ENCODE results near the gene DIAPH1.

DIAPH1 gene

DNA sequence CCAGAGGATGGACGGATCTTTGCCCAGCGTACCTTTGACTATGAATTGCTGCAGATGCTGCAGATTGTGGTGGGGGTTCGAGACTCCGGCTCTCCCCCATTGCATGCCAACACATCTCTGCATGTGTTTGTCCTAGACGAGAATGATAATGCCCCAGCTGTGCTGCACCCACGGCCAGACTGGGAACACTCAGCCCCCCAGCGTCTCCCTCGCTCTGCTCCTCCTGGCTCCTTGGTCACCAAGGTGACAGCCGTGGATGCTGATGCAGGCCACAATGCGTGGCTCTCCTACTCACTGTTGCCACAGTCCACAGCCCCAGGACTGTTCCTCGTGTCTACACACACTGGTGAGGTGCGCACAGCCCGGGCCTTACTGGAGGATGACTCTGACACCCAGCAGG lies 128.0 kb downstream of the DIAPH1 start:
- Histone ChIP-seq H3K4me2 (ENCODE audit: insufficient read depth, low read length, poor library complexity, severe bottlenecking) (no peak overlapping the region), H2AK5ac (ENCODE audit: low read depth, low read length) (no peak overlapping the region), H2BK5ac (ENCODE audit: low read length) (peak overlapping the region; percentile 6), H4K8ac (ENCODE audit: low read depth, low read length) (no peak overlapping the region), H2BK15ac (ENCODE audit: low read length) (peak overlapping the region; percentile 25), H3K18ac (ENCODE audit: low read length) (no peak overlapping the region), H2AFZ (ENCODE audit: low read length) (no peak overlapping the region), H3K9me3 (replicated peaks in 1 of 2; ENCODE audit: control insufficient read depth in 2 of 2, insufficient read depth in 1 of 2, low read depth in 1 of 2, low read length in 2 of 2) (peaks cover 16 to 45% of the 10 kb centered on the region in 2 donors), H3K27ac (replicated peaks; ENCODE audit: low read length) (no peak overlapping the region), H3K9ac (ENCODE audit: low read depth, low read length, poor library complexity) (no peak overlapping the region), H3K4me1 (ENCODE audit: control insufficient read depth in 2 of 2, insufficient read depth in 1 of 2, low read depth in 1 of 2, low read length in 2 of 2) (peaks cover 24 to 28% of the 10 kb centered on the region in 2 donors), H4K91ac (ENCODE audit: low read depth, low read length, poor library complexity) (no peak overlapping the region), H3K4me3 (ENCODE audit: low read length in 2 of 2) (peak overlapping the region in 1 of 2 donors; percentile 26), H3K27me3 (ENCODE audit: control insufficient read depth in 3 of 3, insufficient read depth in 3 of 3, low read depth in 1 of 3, low read length in 3 of 3) (peaks cover 0 to 10% (median 0%) of the 10 kb centered on the region in 3 experiments), H3K14ac (ENCODE audit: low read length) (no peak overlapping the region), H2BK12ac (ENCODE audit: low read length) (no peak overlapping the region), H2BK120ac (ENCODE audit: low read depth, low read length) (no peak overlapping the region), H3K36me3 (replicated peaks in 1 of 2; ENCODE audit: control insufficient read depth in 2 of 2, insufficient read depth in 2 of 2, low read length in 2 of 2) (peaks cover 33 to 59% of the 10 kb centered on the region in 2 donors), H3K79me1 (ENCODE audit: low read depth, low read length) (peaks cover 17% of the 10 kb centered on the region), H3K4ac (ENCODE audit: low read length) (no peak overlapping the region), H3K23ac (ENCODE audit: low read depth, low read length, poor library complexity) (no peak overlapping the region)
- no CpG with 5 or more reads among the region's 13 CpGs for WGBS, 2 donors (ENCODE audit: extremely low coverage in 2 of 2, insufficient read length in 2 of 2, insufficient replicate concordance in 1 of 2)
- no peak for DNase-seq (ENCODE audit: low spot score)

DNA sequence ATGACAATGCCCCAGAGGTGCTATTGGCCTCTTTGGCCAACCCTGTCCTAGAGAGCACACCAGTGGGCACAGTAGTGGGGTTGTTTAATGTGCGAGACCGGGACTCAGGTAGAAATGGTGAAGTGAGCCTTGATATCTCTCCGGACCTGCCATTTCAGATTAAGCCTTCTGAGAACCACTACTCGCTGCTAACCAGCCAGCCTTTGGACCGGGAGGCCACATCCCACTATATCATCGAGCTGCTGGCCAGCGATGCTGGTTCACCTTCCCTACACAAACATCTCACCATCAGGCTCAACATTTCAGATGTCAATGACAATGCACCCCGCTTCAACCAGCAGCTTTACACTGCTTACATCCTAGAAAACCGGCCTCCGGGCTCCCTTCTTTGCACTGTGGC lies 128.5 kb downstream of the DIAPH1 start:
- peaks cover 20 to 26% of the 10 kb centered on the region in 2 donors for H3K4me1 ChIP-seq (ENCODE audit: control insufficient read depth in 2 of 2, insufficient read depth in 1 of 2, low read depth in 1 of 2, low read length in 2 of 2)
- peak overlapping the region; percentile 6 for H2BK5ac ChIP-seq (ENCODE audit: low read length)
- no peak overlapping the region for H3K4ac ChIP-seq (ENCODE audit: low read length)
- no peak overlapping the region for H2AK5ac ChIP-seq (ENCODE audit: low read depth, low read length)
- H4K91ac ChIP-seq (ENCODE audit: low read depth, low read length, poor library complexity) = no peak overlapping the region
- H2BK120ac ChIP-seq (ENCODE audit: low read depth, low read length) = no peak overlapping the region
- no peak for DNase-seq (ENCODE audit: low spot score)
- peaks cover 18% of the 10 kb centered on the region for H3K79me1 ChIP-seq (ENCODE audit: low read depth, low read length)
- H3K9me3 ChIP-seq (replicated peaks in 1 of 2; ENCODE audit: control insufficient read depth in 2 of 2, insufficient read depth in 1 of 2, low read depth in 1 of 2, low read length in 2 of 2) = peaks cover 16 to 50% of the 10 kb centered on the region in 2 donors
- H2BK15ac ChIP-seq (ENCODE audit: low read length) = no peak overlapping the region
- H2AFZ ChIP-seq (ENCODE audit: low read length) = no peak overlapping the region
- peaks cover 0 to 12% (median 0%) of the 10 kb centered on the region in 3 experiments for H3K27me3 ChIP-seq (ENCODE audit: control insufficient read depth in 3 of 3, insufficient read depth in 3 of 3, low read depth in 1 of 3, low read length in 3 of 3)
- no peak overlapping the region for H3K14ac ChIP-seq (ENCODE audit: low read length)
- no peak overlapping the region for H3K4me3 ChIP-seq (ENCODE audit: low read length in 2 of 2)
- H3K36me3 ChIP-seq (replicated peaks in 1 of 2; ENCODE audit: control insufficient read depth in 2 of 2, insufficient read depth in 2 of 2, low read length in 2 of 2) = peaks cover 33 to 63% of the 10 kb centered on the region in 2 donors
- H3K27ac ChIP-seq (replicated peaks; ENCODE audit: low read length) = no peak overlapping the region
- H3K9ac ChIP-seq (ENCODE audit: low read depth, low read length, poor library complexity) = no peak overlapping the region
- no peak overlapping the region for H2BK12ac ChIP-seq (ENCODE audit: low read length)
- H3K18ac ChIP-seq (ENCODE audit: low read length) = no peak overlapping the region
- no peak overlapping the region for H4K8ac ChIP-seq (ENCODE audit: low read depth, low read length)
- no peak overlapping the region for H3K4me2 ChIP-seq (ENCODE audit: insufficient read depth, low read length, poor library complexity, severe bottlenecking)
- no peak overlapping the region for H3K23ac ChIP-seq (ENCODE audit: low read depth, low read length, poor library complexity)
- WGBS, 2 donors (ENCODE audit: extremely low coverage in 2 of 2, insufficient read length in 2 of 2, insufficient replicate concordance in 1 of 2) = no CpG with 5 or more reads among the region's 10 CpGs

DNA sequence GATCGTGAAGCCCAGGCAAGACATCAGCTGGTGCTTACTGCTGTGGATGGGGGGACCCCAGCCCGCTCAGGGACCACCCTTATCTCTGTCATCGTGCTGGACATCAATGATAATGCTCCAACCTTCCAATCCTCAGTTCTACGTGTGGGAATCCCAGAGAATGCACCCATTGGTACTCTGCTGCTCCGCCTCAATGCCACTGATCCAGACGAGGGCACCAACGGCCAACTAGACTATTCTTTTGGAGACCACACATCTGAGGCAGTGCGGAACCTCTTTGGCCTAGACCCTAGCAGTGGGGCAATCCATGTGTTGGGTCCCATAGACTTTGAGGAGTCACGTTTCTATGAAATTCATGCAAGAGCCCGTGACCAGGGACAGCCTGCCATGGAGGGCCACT lies 129.0 kb downstream of the DIAPH1 start:
- Histone ChIP-seq H3K9me3 (replicated peaks in 1 of 2; ENCODE audit: control insufficient read depth in 2 of 2, insufficient read depth in 1 of 2, low read depth in 1 of 2, low read length in 2 of 2) (peaks cover 16 to 54% of the 10 kb centered on the region in 2 donors), H2AFZ (ENCODE audit: low read length) (no peak overlapping the region), H3K4me3 (ENCODE audit: low read length in 2 of 2) (no peak overlapping the region), H4K91ac (ENCODE audit: low read depth, low read length, poor library complexity) (no peak overlapping the region), H3K9ac (ENCODE audit: low read depth, low read length, poor library complexity) (no peak overlapping the region), H3K27ac (replicated peaks; ENCODE audit: low read length) (no peak overlapping the region), H3K4me2 (ENCODE audit: insufficient read depth, low read length, poor library complexity, severe bottlenecking) (no peak overlapping the region), H2BK120ac (ENCODE audit: low read depth, low read length) (no peak overlapping the region), H3K27me3 (ENCODE audit: control insufficient read depth in 3 of 3, insufficient read depth in 3 of 3, low read depth in 1 of 3, low read length in 3 of 3) (peaks cover 0 to 12% (median 0%) of the 10 kb centered on the region in 3 experiments), H3K79me1 (ENCODE audit: low read depth, low read length) (peaks cover 20% of the 10 kb centered on the region), H3K36me3 (replicated peaks in 1 of 2; ENCODE audit: control insufficient read depth in 2 of 2, insufficient read depth in 2 of 2, low read length in 2 of 2) (peaks cover 33 to 61% of the 10 kb centered on the region in 2 donors), H3K4me1 (ENCODE audit: control insufficient read depth in 2 of 2, insufficient read depth in 1 of 2, low read depth in 1 of 2, low read length in 2 of 2) (peaks cover 16 to 24% of the 10 kb centered on the region in 2 donors), H2BK12ac (ENCODE audit: low read length) (no peak overlapping the region), H3K23ac (ENCODE audit: low read depth, low read length, poor library complexity) (no peak overlapping the region), H4K8ac (ENCODE audit: low read depth, low read length) (no peak overlapping the region), H2AK5ac (ENCODE audit: low read depth, low read length) (no peak overlapping the region), H3K18ac (ENCODE audit: low read length) (no peak overlapping the region), H3K14ac (ENCODE audit: low read length) (no peak overlapping the region), H2BK15ac (ENCODE audit: low read length) (no peak overlapping the region), H3K4ac (ENCODE audit: low read length) (no peak overlapping the region), H2BK5ac (ENCODE audit: low read length) (no peak overlapping the region)
- no CpG with 5 or more reads among the region's 10 CpGs for WGBS, 2 donors (ENCODE audit: extremely low coverage in 2 of 2, insufficient read length in 2 of 2, insufficient replicate concordance in 1 of 2)
- no peak for DNase-seq (ENCODE audit: low spot score)

DNA sequence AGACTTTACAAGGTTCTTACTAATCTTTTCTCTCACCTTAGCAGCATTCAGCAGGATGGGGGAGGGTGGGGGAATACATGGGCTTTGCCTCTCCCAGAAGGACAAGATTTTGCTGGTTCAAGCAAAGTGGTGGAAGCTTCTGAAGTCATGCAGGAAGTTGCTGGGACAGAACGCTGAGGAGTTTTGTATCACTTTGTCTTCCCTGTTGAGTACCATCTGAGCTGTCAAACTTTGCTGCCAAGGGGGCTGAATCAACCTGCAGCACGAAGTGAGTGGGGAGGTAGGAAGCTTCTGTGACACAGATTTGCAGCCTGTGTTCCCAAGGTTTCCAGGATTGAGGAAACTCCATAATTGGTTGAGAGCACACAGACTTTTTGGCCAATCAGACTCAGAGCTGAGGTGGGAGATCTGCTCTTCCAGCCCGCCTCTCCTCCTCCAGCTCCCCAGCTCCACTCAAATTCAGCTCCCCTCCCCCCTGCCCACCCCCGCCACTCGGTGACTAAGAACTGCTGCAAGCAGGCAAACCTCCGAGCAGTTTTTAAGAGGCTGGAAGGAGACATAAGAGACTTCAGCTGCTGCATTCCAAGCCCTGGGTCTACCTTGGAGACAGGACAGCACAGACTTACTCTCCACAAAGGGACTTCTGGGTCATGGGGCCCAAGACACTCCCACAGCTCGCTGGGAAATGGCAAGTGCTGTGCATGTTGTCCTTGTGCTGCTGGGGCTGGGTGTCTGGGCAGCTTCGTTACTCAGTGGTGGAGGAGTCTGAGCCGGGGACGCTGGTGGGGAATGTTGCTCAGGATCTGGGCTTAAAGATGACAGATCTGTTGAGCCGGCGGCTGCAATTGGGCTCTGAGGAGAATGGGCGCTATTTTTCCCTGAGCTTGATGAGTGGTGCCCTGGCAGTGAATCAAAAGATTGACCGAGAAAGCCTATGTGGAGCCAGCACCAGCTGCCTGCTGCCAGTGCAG lies 129.9 kb downstream of the DIAPH1 start, which contains the start of gene PCDHGC5:
PCDHGC5 (plus strand) TSS at position 491 of the 971 bp plus-strand sequence; CDS start at position 651, 160 bp downstream.
- Histone ChIP-seq H3K9me3 (replicated peaks in 1 of 2; ENCODE audit: control insufficient read depth in 2 of 2, insufficient read depth in 1 of 2, low read depth in 1 of 2, low read length in 2 of 2) (peaks cover 16 to 62% of the 10 kb centered on the region in 2 donors), H3K18ac (ENCODE audit: low read length) (no peak within 1 kb of the TSS), H3K14ac (ENCODE audit: low read length) (no peak within 1 kb of the TSS), H4K91ac (ENCODE audit: low read depth, low read length, poor library complexity) (no peak within 1 kb of the TSS), H3K4me1 (ENCODE audit: control insufficient read depth in 2 of 2, insufficient read depth in 1 of 2, low read depth in 1 of 2, low read length in 2 of 2) (peaks cover 7 to 18% of the 10 kb centered on the region in 2 donors), H3K27me3 (ENCODE audit: control insufficient read depth in 3 of 3, insufficient read depth in 3 of 3, low read depth in 1 of 3, low read length in 3 of 3) (peaks cover 0 to 12% (median 0%) of the 10 kb centered on the region in 3 experiments), H3K27ac (replicated peaks; ENCODE audit: low read length) (peak within 1 kb of the TSS; percentile 9), H3K4ac (ENCODE audit: low read length) (no peak within 1 kb of the TSS), H3K9ac (ENCODE audit: low read depth, low read length, poor library complexity) (no peak within 1 kb of the TSS), H4K8ac (ENCODE audit: low read depth, low read length) (no peak within 1 kb of the TSS), H2AK5ac (ENCODE audit: low read depth, low read length) (no peak within 1 kb of the TSS), H3K36me3 (replicated peaks in 1 of 2; ENCODE audit: control insufficient read depth in 2 of 2, insufficient read depth in 2 of 2, low read length in 2 of 2) (peaks cover 33 to 61% of the 10 kb centered on the region in 2 donors), H2BK12ac (ENCODE audit: low read length) (no peak within 1 kb of the TSS), H3K23ac (ENCODE audit: low read depth, low read length, poor library complexity) (no peak within 1 kb of the TSS), H3K4me3 (ENCODE audit: low read length in 2 of 2) (peak within 1 kb of the TSS in 1 of 2 donors; percentile 51), H3K4me2 (ENCODE audit: insufficient read depth, low read length, poor library complexity, severe bottlenecking) (no peak within 1 kb of the TSS), H2BK5ac (ENCODE audit: low read length) (no peak within 1 kb of the TSS), H3K79me1 (ENCODE audit: low read depth, low read length) (peaks cover 20% of the 10 kb centered on the region), H2AFZ (ENCODE audit: low read length) (no peak within 1 kb of the TSS), H2BK15ac (ENCODE audit: low read length) (no peak within 1 kb of the TSS), H2BK120ac (ENCODE audit: low read depth, low read length) (no peak within 1 kb of the TSS)
- DNase-seq (ENCODE audit: low spot score) = no peak
- WGBS, 2 donors (ENCODE audit: extremely low coverage in 2 of 2, insufficient read length in 2 of 2, insufficient replicate concordance in 1 of 2) = no CpG with 5 or more reads among the region's 14 CpGs
